A549 (cell line): ENCODE measurements around the gene HYAL4.

Experiments used
- CTCF ChIP-seq: fragments of >200 bp; sonication (Bioruptor Twin); formaldehyde crosslinking; IDR thresholded peaks from 3 replicates; pipeline ENCODE4 v1.5.1; 2016
- MAX ChIP-seq: IDR thresholded peaks from 2 replicates; pipeline ENCODE4 v1.6.1; 2012
- MYC ChIP-seq: IDR thresholded peaks from 2 replicates; pipeline ENCODE4 v1.6.1; 2012; ENCODE audit warnings: mild to moderate bottlenecking, inconsistent platforms, low read length, improper control_type of control experiment, borderline replicate concordance
- POLR2A ChIP-seq: IDR thresholded peaks from 2 replicates; pipeline ENCODE4 v1.6.1; 2012; ENCODE audit warnings: mild to moderate bottlenecking, low read length
- RCOR1 ChIP-seq: fragments of 150-350 bp; IDR thresholded peaks from 2 replicates; pipeline ENCODE4 v1.6.1; 2014; ENCODE audit warnings: antibody characterized with exemption, low read length, low read depth
- RFX5 ChIP-seq: fragments of 450-650 bp; IDR thresholded peaks from 2 replicates; pipeline ENCODE4 v1.7.1; 2014; ENCODE audit warnings: antibody characterized with exemption, mild to moderate bottlenecking, moderate library complexity
- ZC3H11A ChIP-seq: fragments of 450-650 bp; IDR thresholded peaks from 2 replicates; pipeline ENCODE4 v1.6.1; 2014; ENCODE audit warnings: antibody characterized with exemption, mild to moderate bottlenecking

GRCh38 chr7:123864436-123864835, 19.5 kb downstream of the HYAL4 start:
- TF ChIP-seq POLR2A, result no peak
- TF ChIP-seq CTCF, result no peak
- no peak for TF ChIP-seq ZC3H11A
- no peak for TF ChIP-seq RCOR1
- no peak for TF ChIP-seq MYC
- no peak for TF ChIP-seq MAX
- no peak for TF ChIP-seq RFX5
